Tibial artery (tissue), 4 donors: ENCODE measurements around the gene SPDYE3.
"Not testable (repeated sequence)": the region's sequence is repeated elsewhere in the genome, so short reads cannot be mapped to it uniquely, and the experiment has no call there.

ENCODE experiments used
- DNase-seq, 2 donors: peaks; one replicate each; pipeline ENCODE4 v3.0.0-alpha.2; 2019
- H3K27ac ChIP-seq, 2 donors: fragments of 200-600 bp; sonication (generic) in 1 of 2; 1 replicate in 1 of 2; 2 replicates in 1 of 2; pipeline ENCODE4 v1.5.1; 2018 to 2019; ENCODE audit warnings: mild to moderate bottlenecking in 1 of 2
- H3K27me3 ChIP-seq, 2 donors: fragments of 200-600 bp; sonication (generic) in 1 of 2; one replicate each; pipeline versions ENCODE4 v1.5.1 to v1.6.0; 2016 to 2019
- H3K36me3 ChIP-seq, 3 donors: fragments of 200-600 bp; sonication (generic) in 2 of 3; one replicate each; pipeline ENCODE4 v1.5.1; 2016 to 2019; ENCODE audit warnings: mild to moderate bottlenecking in 2 of 3
- H3K4me1 ChIP-seq, 4 donors: fragments of 200-600 bp; sonication (generic) in 2 of 4; 1 replicate in 3 of 4; 2 replicates in 1 of 4; pipeline ENCODE4 v1.5.1; 2016 to 2019
- H3K4me3 ChIP-seq, 2 donors: fragments of 200-600 bp; sonication (generic) in 1 of 2; 1 replicate in 1 of 2; 2 replicates in 1 of 2; pipeline ENCODE4 v1.5.1; 2018 to 2019; ENCODE audit warnings: mild to moderate bottlenecking in 2 of 2
- H3K9me3 ChIP-seq, 3 donors: fragments of 200-600 bp; sonication (generic) in 1 of 3; one replicate each; pipeline ENCODE4 v1.5.1; 2016 to 2019
- intact Hi-C: fragments of 100-400 bp; cut with DNase I; formaldehyde crosslinking; loops from one replicate; pipeline ENCODE4 v1.15.0; 2023; ENCODE audit warnings: low total_unique reads
- TF ChIP-seq, protein P1 (sequence below), 2 experiments: fragments of 200-600 bp in 1 of 2; fragments of 450-650 bp in 1 of 2; IDR thresholded peaks; one replicate each; pipeline ENCODE4 v1.5.1; 2017 to 2019; ENCODE audit warnings: antibody characterized with exemption in 2 of 2, mild to moderate bottlenecking in 1 of 2, moderate library complexity in 1 of 2

The SPDYE3 gene

GRCh38 chr7:100349757-100350156, 42.3 kb downstream of the SPDYE3 start:
- TF ChIP-seq, protein P1, sequence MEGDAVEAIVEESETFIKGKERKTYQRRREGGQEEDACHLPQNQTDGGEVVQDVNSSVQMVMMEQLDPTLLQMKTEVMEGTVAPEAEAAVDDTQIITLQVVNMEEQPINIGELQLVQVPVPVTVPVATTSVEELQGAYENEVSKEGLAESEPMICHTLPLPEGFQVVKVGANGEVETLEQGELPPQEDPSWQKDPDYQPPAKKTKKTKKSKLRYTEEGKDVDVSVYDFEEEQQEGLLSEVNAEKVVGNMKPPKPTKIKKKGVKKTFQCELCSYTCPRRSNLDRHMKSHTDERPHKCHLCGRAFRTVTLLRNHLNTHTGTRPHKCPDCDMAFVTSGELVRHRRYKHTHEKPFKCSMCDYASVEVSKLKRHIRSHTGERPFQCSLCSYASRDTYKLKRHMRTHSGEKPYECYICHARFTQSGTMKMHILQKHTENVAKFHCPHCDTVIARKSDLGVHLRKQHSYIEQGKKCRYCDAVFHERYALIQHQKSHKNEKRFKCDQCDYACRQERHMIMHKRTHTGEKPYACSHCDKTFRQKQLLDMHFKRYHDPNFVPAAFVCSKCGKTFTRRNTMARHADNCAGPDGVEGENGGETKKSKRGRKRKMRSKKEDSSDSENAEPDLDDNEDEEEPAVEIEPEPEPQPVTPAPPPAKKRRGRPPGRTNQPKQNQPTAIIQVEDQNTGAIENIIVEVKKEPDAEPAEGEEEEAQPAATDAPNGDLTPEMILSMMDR (IDR thresholded peaks at IDR 0.05) = no peak
- DNase-seq = no peak
- Histone ChIP-seq H3K36me3 (peaks cover 51 to 91% (median 82%) of the 10 kb centered on the region in 3 donors), H3K27ac (no peak overlapping the region), H3K4me3 (no peak overlapping the region), H3K4me1 (peaks cover 0 to 2% (median 1%) of the 10 kb centered on the region in 4 donors), H3K9me3 (no peaks in the 10 kb centered on the region), H3K27me3 (no peaks in the 10 kb centered on the region)
- intact Hi-C loops = no loop called here

- intact Hi-C loops = no loop called here
- Histone ChIP-seq H3K9me3 (no peaks in the 10 kb centered on the region), H3K27me3 (no peaks in the 10 kb centered on the region), H3K27ac (no peak overlapping the region), H3K4me3 (no peak overlapping the region), H3K4me1 (no peaks in the 10 kb centered on the region), H3K36me3 (peaks cover 68 to 98% (median 93%) of the 10 kb centered on the region in 3 donors)
- TF ChIP-seq, protein P1 (IDR thresholded peaks at IDR 0.05) = no peak
- DNase-seq = no peak
Observed at GRCh38 chr7:100351657-100352058, 44.2 kb downstream of the SPDYE3 start.

GRCh38 chr7:100352230-100352781, 44.8 kb downstream of the SPDYE3 start:
- H3K9me3 ChIP-seq, DNase-seq, H3K4me3 ChIP-seq, H3K27ac ChIP-seq, H3K27me3 ChIP-seq, H3K4me1 ChIP-seq, intact Hi-C loops: not testable (repeated sequence)
- peaks cover 68 to 98% (median 93%) of the 10 kb centered on the region in 3 donors for H3K36me3 ChIP-seq

DNA sequence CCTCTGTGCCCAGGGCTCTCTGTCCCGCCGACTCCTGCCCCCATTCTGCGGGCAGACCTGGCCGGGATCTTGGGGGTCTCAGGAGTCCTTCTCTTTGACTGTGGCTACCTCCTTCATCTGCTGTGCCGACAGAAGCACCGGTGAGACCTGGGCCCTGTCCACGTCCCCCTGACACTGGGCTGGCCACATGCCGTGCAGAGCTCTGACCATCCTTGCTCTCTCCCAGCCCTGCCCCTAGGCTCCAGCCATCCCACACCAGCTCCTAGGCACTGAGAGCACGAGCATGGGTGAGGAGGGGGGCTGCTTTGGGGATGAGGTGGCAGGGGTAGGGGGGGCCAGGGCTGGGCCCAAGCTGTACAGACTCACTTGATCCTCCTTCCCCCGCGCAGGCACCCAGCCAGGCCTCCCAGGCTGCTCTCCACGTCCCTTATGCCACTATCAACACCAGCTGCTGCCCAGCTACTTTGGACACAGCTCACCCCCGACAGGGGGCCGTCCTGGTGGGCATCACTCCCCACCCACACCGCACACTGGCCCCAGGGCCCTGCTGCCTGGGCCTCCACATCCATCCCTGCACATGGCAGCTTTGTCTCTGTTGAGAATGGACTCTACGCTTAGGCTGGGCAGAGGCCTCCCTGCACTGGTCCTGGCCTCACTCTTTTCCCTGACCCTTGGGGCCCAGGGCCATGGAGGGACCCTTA, 45.6 kb downstream of the SPDYE3 start:
- TF ChIP-seq, protein P1 (IDR thresholded peaks at IDR 0.05) = no peak
- Histone ChIP-seq H3K9me3 (no peaks in the 10 kb centered on the region), H3K36me3 (peaks cover 68 to 98% (median 93%) of the 10 kb centered on the region in 3 donors), H3K27ac (no peak overlapping the region), H3K27me3 (no peaks in the 10 kb centered on the region), H3K4me3 (no peak overlapping the region), H3K4me1 (no peaks in the 10 kb centered on the region)
- no peak for DNase-seq
- intact Hi-C loops = no loop called here

- H3K9me3 ChIP-seq = no peaks in the 10 kb centered on the region
- DNase-seq = no peak
- peaks cover 72 to 98% (median 95%) of the 10 kb centered on the region in 3 donors for H3K36me3 ChIP-seq
- intact Hi-C loops = no loop called here
- TF ChIP-seq, protein P1 (IDR thresholded peaks at IDR 0.05) = no peak
- no peak overlapping the region for H3K4me3 ChIP-seq
- no peak overlapping the region for H3K27ac ChIP-seq
- no peaks in the 10 kb centered on the region for H3K4me1 ChIP-seq
- no peaks in the 10 kb centered on the region for H3K27me3 ChIP-seq
Observed at GRCh38 chr7:100353685-100354330, 46.3 kb downstream of the SPDYE3 start.
